NCI-H748 (cell line): Measurements from ENCODE around the gene TAAR1.

Experiments
- DNase-seq: peaks from one replicate; lab custom pipeline; 2025; ENCODE audit not compliant: unreplicated experiment; lab: John Stamatoyannopoulos, UW

Gene TAAR1

DNA sequence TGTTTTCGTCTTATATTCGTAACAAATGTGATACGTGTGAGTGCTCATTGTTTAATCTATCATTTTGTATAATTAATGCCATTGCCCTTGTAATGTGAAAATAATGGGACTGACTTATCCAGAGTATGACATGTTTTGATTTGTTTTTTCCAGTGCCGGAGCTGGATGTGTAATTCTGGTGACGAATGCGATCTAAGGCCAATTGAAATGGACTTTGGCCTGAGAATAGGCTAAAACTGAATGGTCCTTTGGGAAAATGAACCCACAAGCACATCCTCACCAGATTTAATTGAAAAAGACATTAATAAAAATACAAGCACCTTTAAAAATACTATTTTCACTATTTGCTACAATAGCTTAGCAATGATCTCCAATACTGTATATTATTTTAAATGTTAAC is 62.8 kb downstream of the TAAR1 start:
- no peak for DNase-seq
